HFFc6 (cell line): Measurements from ENCODE around the gene NLRP12. TPM values are rescaled to one million over a fixed set of nuclear protein-coding genes. Genes with fewer than 3 reads are reported as not detected.

Experiments used
- DNase-seq: peaks from one replicate; pipeline ENCODE4 v3.0.0-alpha.2; 2018
- H3K27ac Mint-ChIP-seq: 2 replicates; pipeline ENCODE4 v1.8.0; 2020; ENCODE audit warnings: mild to moderate bottlenecking, mixed read lengths
- H3K27me3 Mint-ChIP-seq: 2 replicates; pipeline ENCODE4 v1.8.0; 2021; ENCODE audit warnings: mild to moderate bottlenecking, moderate library complexity, mixed read lengths; ENCODE audit not compliant: insufficient read depth
- H3K36me3 Mint-ChIP-seq: 2 replicates; pipeline ENCODE4 v1.8.0; 2021; ENCODE audit warnings: low read depth, mixed read lengths
- H3K4me1 Mint-ChIP-seq: 2 replicates; pipeline ENCODE4 v1.8.0; 2020; ENCODE audit warnings: low read depth, mixed read lengths
- H3K4me3 Mint-ChIP-seq: 2 replicates; pipeline ENCODE4 v1.8.0; 2020; ENCODE audit warnings: mild to moderate bottlenecking, moderate library complexity, mixed read lengths
- H3K9me3 Mint-ChIP-seq: 2 replicates; pipeline ENCODE4 v1.8.0; 2020; ENCODE audit warnings: mild to moderate bottlenecking, mixed read lengths
- CTCF ChIP-seq: fragments of 200-600 bp; sonication (generic); IDR thresholded peaks from 2 replicates; pipeline ENCODE4 v1.5.0; 2021; ENCODE audit warnings: antibody characterized with exemption, mild to moderate bottlenecking
- total RNA-seq, 6 experiments: library from RNA; stranded (reverse); fragmentation: NEBNext Ultra II Directional; extraction: Animal tissue kit (Norgen Biotek cat#: 25700); gene quantifications; 2 replicates in 1 of 6; 3 replicates in 5 of 6; pipeline ENCODE4 v1.2.3, GENCODE V29; 2021

Gene NLRP12
- total RNA-seq, 6 experiments from 2014 or later: not detected

- TF ChIP-seq CTCF: peak; percentile 40
- peak overlapping the region; percentile 100 for H3K27ac Mint-ChIP-seq
- H3K36me3 Mint-ChIP-seq: peaks cover 40% of the 10 kb centered on the region
- H3K4me3 Mint-ChIP-seq: peak overlapping the region; percentile 100
- H3K4me1 Mint-ChIP-seq: peaks cover 47% of the 10 kb centered on the region
- H3K9me3 Mint-ChIP-seq: peaks cover 11% of the 10 kb centered on the region
- DNase-seq: peak; percentile 88
- peaks cover 49% of the 10 kb centered on the region for H3K27me3 Mint-ChIP-seq
These were observed 45.0 kb upstream of the NLRP12 start for GRCh38 chr19:53868892-53869804.

GRCh38 chr19:53868091-53868891 is 44.2 kb upstream of the NLRP12 start:
- Mint-ChIP-seq H3K4me1 (peaks cover 40% of the 10 kb centered on the region), H3K9me3 (peaks cover 11% of the 10 kb centered on the region), H3K27ac (peak overlapping the region; percentile 100), H3K27me3 (peaks cover 40% of the 10 kb centered on the region), H3K4me3 (peak overlapping the region; percentile 100), H3K36me3 (peaks cover 31% of the 10 kb centered on the region)
- no peak for TF ChIP-seq CTCF
- peak; percentile 64 for DNase-seq

- no peak for TF ChIP-seq CTCF
- Mint-ChIP-seq H3K27ac (peak within 1 kb of the TSS; percentile 100), H3K4me3 (peak within 1 kb of the TSS; percentile 100), H3K27me3 (peaks cover 34% of the 10 kb centered on the region), H3K36me3 (peaks cover 24% of the 10 kb centered on the region), H3K4me1 (peaks cover 40% of the 10 kb centered on the region), H3K9me3 (peaks cover 11% of the 10 kb centered on the region)
- peak; percentile 99 for DNase-seq
These were observed 43.3 kb upstream of the NLRP12 start, which contains the start of gene MYADM for GRCh38 chr19:53867225-53868090. TSS of gene MYADM (plus strand) at chr19:53867883. CDS start at chr19:53873530, 5,647 bp downstream.

GRCh38 chr19:53866865-53867224 is 42.7 kb upstream of the NLRP12 start:
- H3K36me3 Mint-ChIP-seq: peaks cover 24% of the 10 kb centered on the region
- TF ChIP-seq CTCF: no peak
- peaks cover 11% of the 10 kb centered on the region for H3K9me3 Mint-ChIP-seq
- H3K4me3 Mint-ChIP-seq: peak overlapping the region; percentile 100
- no peak for DNase-seq
- peak overlapping the region; percentile 100 for H3K27ac Mint-ChIP-seq
- H3K27me3 Mint-ChIP-seq: peaks cover 34% of the 10 kb centered on the region
- peaks cover 40% of the 10 kb centered on the region for H3K4me1 Mint-ChIP-seq
